Spleen (tissue), 7 donors: ENCODE data around the gene FOXJ1.

Experiments used
- POLR2A ChIP-seq, 3 donors: fragments of 450-650 bp; IDR thresholded peaks; one replicate each; pipeline ENCODE4 v1.5.1; 2017; ENCODE audit warnings: antibody characterized with exemption in 3 of 3, mild to moderate bottlenecking in 1 of 3
- TF ChIP-seq, protein P1 (sequence below), 11 experiments: fragments of 200-600 bp in 7 of 11; fragments of 450-650 bp in 4 of 11; sonication (generic) in 4 of 11; IDR thresholded peaks in 8 of 11; conservative IDR thresholded peaks in 3 of 11; 1 replicate in 7 of 11; 2 replicates in 4 of 11; pipeline versions ENCODE4 v1.4.0 to v1.8.0; 2016 to 2021; ENCODE audit warnings: antibody characterized with exemption in 11 of 11, inconsistent platforms in 4 of 11, mild to moderate bottlenecking in 1 of 11
- donor health status: DM: no; HTN: no; CAD: no; lungs with moderate emphysema.
- donor health status: DM: no; HTN: no; CAD: no.
- donor health status: DM: no; HTN: no; CAD: no.

DNA sequence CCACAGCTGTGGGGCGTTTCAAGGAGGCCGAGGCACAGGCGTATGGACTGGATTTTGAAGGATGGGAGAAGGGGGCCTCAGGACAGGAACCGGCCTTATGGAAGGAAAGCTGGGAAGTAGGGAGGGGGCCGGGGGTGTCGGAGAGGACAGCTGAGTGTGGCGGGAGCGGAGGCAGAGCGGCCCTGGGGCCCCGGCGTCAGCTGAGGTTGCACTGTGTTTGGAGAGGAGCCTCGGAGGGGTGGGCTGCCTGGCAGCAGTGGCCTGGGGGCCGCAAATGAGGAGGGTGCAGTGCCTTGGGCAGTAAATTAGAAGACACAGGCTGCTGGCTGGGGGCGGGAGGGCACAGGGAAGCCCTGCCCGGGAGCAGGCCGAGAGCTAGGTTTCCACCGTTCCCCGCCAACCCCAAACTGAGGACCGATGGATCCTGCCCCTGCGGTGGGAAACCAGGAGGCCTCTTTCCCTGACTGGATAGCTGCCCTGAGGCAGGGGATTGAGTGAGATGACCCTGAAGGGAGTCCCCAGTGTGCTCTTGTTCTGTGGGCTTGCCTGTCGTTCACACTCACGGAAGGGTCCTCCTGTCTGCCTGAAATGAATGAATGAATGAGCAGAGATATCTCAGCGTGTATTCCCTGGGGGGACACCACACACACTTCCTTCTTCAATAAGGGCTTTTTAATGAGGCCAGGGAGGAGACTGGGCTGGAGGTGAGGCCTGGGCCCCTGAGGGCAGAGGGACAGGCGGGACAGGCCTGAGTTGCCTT is 18.4 kb downstream of the FOXJ1 start:
- TF ChIP-seq, protein P1, sequence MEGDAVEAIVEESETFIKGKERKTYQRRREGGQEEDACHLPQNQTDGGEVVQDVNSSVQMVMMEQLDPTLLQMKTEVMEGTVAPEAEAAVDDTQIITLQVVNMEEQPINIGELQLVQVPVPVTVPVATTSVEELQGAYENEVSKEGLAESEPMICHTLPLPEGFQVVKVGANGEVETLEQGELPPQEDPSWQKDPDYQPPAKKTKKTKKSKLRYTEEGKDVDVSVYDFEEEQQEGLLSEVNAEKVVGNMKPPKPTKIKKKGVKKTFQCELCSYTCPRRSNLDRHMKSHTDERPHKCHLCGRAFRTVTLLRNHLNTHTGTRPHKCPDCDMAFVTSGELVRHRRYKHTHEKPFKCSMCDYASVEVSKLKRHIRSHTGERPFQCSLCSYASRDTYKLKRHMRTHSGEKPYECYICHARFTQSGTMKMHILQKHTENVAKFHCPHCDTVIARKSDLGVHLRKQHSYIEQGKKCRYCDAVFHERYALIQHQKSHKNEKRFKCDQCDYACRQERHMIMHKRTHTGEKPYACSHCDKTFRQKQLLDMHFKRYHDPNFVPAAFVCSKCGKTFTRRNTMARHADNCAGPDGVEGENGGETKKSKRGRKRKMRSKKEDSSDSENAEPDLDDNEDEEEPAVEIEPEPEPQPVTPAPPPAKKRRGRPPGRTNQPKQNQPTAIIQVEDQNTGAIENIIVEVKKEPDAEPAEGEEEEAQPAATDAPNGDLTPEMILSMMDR (IDR thresholded peaks at IDR 0.05 in 8 of 11, conservative IDR thresholded peaks at IDR 0.05 in 3 of 11), result no peak
- no peak for TF ChIP-seq POLR2A (IDR thresholded peaks at IDR 0.05)
